Measurements from ENCODE around the gene ADSL.

DNA sequence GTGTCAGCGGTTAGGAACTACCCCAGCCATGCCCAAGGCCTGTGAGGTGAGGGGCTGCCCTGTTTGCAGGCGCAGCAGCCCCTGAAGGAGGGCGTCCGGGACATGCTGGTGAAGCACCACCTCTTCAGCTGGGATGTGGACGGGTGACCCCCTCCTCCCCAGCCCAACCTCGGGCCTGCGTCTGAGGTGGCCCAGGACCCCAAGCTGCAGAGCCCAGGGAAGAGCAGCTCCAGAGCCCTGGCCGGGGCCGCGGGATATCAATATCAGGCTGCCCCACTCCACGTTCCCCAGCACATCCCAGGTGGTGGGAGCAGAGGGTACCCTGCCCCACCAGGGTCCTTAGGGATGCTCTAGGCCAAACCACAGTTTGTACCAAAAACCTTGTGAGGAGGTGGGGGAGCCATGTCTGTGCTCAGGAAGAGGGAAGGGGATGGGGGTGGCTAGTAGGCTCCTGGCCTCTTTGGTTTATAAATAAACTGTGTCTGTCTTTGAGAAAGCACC is 63.4 kb downstream of the ADSL start:
- TF ChIP-seq CTCF (conservative IDR thresholded peaks at IDR 0.05 in 1 of 2, IDR thresholded peaks at IDR 0.05 in 1 of 2; ENCODE audit: extremely low read depth in 1 of 2, insufficient read depth in 1 of 2, low read depth in 1 of 2, low read length in 2 of 2) (no peak), EZH2 (IDR thresholded peaks at IDR 0.05; ENCODE audit: borderline replicate concordance, low read length) (no peak)

Measured in mammary epithelial cell (primary cell).